Endodermal cell (in vitro differentiated cells): ENCODE measurements around the gene SIGMAR1. TPM values are rescaled to one million over a fixed set of nuclear protein-coding genes. Genes with fewer than 3 reads are reported as not detected.

Experiments used
- DNase-seq: peaks from one replicate; pipeline ENCODE4 v3.0.0-alpha.2; 2017
- H3K27ac ChIP-seq: 2 replicates; pipeline ENCODE4 v1.5.1; 2013; ENCODE audit warnings: mild to moderate bottlenecking, low read depth, low read length, moderate library complexity
- H3K27me3 ChIP-seq: 2 replicates; pipeline ENCODE4 v1.6.1; 2013; ENCODE audit warnings: mild to moderate bottlenecking, low read length, moderate library complexity; ENCODE audit not compliant: insufficient read depth, control insufficient read depth, poor library complexity, severe bottlenecking
- H3K36me3 ChIP-seq: 2 replicates; pipeline ENCODE4 v1.7.0; 2013; ENCODE audit warnings: mild to moderate bottlenecking, low read length, moderate library complexity; ENCODE audit not compliant: control insufficient read depth, insufficient read depth
- H3K4me1 ChIP-seq: one replicate; pipeline ENCODE4 v1.7.0; 2013; ENCODE audit warnings: low read length; ENCODE audit not compliant: control insufficient read depth, insufficient read depth
- H3K4me3 ChIP-seq: 2 replicates; pipeline ENCODE4 v1.5.1; 2013; ENCODE audit warnings: mild to moderate bottlenecking, low read length, moderate library complexity
- H3K9ac ChIP-seq: 2 replicates; pipeline ENCODE4 v1.6.1; 2013; ENCODE audit warnings: mild to moderate bottlenecking, low read length, moderate library complexity; ENCODE audit not compliant: poor library complexity, severe bottlenecking; ENCODE audit errors: extremely low read depth
- H3K9me3 ChIP-seq: 2 replicates; pipeline ENCODE4 v1.6.1; 2013; ENCODE audit warnings: mild to moderate bottlenecking, low read length, moderate library complexity; ENCODE audit not compliant: control insufficient read depth
- H3K27ac Mint-ChIP-seq: 2 replicates; pipeline ENCODE4 v1.8.0; 2020; ENCODE audit warnings: mixed read lengths
- H3K27me3 Mint-ChIP-seq: 2 replicates; pipeline ENCODE4 v1.8.0; 2021; ENCODE audit warnings: mild to moderate bottlenecking, mixed read lengths; ENCODE audit not compliant: insufficient read depth
- H3K36me3 Mint-ChIP-seq: 2 replicates; pipeline ENCODE4 v1.8.0; 2020; ENCODE audit warnings: low read depth, mixed read lengths
- H3K4me1 Mint-ChIP-seq: 2 replicates; pipeline ENCODE4 v1.8.0; 2020; ENCODE audit warnings: mixed read lengths
- H3K4me3 Mint-ChIP-seq: 2 replicates; pipeline ENCODE4 v1.8.0; 2020; ENCODE audit warnings: mild to moderate bottlenecking, moderate library complexity, mixed read lengths
- H3K9me3 Mint-ChIP-seq: 2 replicates; pipeline ENCODE4 v1.8.0; 2020; ENCODE audit warnings: mild to moderate bottlenecking, mixed read lengths
- WGBS, 2 experiments: methylation state at CpG; one replicate each; pipeline versions ENCODE4 v1.1.5 to v1.1.7; 2013; ENCODE audit warnings: missing lambda C conversion rate in 2 of 2, mixed read lengths in 1 of 2; ENCODE audit not compliant: insufficient coverage in 1 of 2, insufficient read length in 1 of 2; 5-methylcytosine and 5-hydroxymethylcytosine counted together
- total RNA-seq, 2 donors: library from RNA; stranded (reverse); fragmentation: NEBNext Ultra II Directional in 1 of 2; extraction: Animal tissue kit (Norgen Biotek cat#: 25700) in 1 of 2; gene quantifications; 2 replicates in 1 of 2; 3 replicates in 1 of 2; pipeline ENCODE4 v1.2.1, GENCODE V29; 2021
- TF ChIP-seq, protein P1 (sequence below): fragments of 200-600 bp; sonication (generic); conservative IDR thresholded peaks from 2 replicates; pipeline ENCODE4 v1.5.0; 2021; ENCODE audit warnings: antibody characterized with exemption, mild to moderate bottlenecking

Gene SIGMAR1
- total RNA-seq, 2 donors from 2014 or later = 49.1 to 49.4 TPM

DNA sequence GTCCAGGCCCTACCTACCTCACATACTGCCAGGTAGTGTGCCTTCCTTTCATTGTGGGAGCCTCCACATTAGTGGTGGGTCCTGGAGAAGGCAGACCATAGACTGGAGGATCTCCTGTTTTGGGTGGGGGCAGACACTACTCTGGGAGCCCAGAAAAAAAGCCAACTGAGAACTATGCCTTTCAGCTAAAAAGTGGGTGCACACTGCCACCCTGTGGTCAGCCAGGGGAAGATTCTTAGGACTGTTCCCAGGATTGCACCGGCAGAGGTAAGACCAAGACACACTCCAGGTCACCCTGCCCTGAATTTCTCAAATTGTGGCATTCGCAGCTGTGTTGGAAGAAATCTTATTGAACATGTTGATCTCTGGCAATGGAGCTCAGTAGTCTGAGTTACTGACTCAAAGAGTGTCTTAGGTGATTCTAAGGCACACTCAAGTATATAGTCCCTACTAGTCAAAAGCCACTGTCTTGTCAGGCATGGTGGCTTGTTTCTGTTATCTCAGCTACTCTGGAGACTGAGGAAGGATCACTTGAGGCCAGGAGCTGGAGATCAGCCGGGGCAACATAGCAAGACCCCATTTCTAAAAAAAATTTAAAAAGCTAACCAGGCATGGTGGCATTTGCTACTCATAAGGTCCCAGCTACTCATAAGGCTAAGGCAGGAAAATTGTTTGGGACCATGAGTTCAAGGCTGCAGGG lies 3.6 kb downstream of the SIGMAR1 start:
- no peaks in the 10 kb centered on the region for H3K9me3 ChIP-seq
- H3K4me3 Mint-ChIP-seq = no peak overlapping the region
- H3K9ac ChIP-seq = no peak overlapping the region
- H3K4me3 ChIP-seq = no peak overlapping the region
- H3K27ac Mint-ChIP-seq = no peak overlapping the region
- H3K4me1 Mint-ChIP-seq = peaks cover 28% of the 10 kb centered on the region
- H3K9me3 Mint-ChIP-seq = no peaks in the 10 kb centered on the region
- peaks cover 11% of the 10 kb centered on the region for H3K36me3 Mint-ChIP-seq
- no peaks in the 10 kb centered on the region for H3K36me3 ChIP-seq
- H3K27me3 Mint-ChIP-seq = peaks cover 50% of the 10 kb centered on the region
- peak; percentile 90 for DNase-seq
- WGBS, 2 experiments = 22 to 56% methylated on average over 1 to 3 of the region's 3 CpGs
- no peak overlapping the region for H3K27ac ChIP-seq
- no peaks in the 10 kb centered on the region for H3K4me1 ChIP-seq
- peaks cover 34% of the 10 kb centered on the region for H3K27me3 ChIP-seq
- TF ChIP-seq, protein P1, sequence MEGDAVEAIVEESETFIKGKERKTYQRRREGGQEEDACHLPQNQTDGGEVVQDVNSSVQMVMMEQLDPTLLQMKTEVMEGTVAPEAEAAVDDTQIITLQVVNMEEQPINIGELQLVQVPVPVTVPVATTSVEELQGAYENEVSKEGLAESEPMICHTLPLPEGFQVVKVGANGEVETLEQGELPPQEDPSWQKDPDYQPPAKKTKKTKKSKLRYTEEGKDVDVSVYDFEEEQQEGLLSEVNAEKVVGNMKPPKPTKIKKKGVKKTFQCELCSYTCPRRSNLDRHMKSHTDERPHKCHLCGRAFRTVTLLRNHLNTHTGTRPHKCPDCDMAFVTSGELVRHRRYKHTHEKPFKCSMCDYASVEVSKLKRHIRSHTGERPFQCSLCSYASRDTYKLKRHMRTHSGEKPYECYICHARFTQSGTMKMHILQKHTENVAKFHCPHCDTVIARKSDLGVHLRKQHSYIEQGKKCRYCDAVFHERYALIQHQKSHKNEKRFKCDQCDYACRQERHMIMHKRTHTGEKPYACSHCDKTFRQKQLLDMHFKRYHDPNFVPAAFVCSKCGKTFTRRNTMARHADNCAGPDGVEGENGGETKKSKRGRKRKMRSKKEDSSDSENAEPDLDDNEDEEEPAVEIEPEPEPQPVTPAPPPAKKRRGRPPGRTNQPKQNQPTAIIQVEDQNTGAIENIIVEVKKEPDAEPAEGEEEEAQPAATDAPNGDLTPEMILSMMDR = peak; percentile 96

GRCh38 chr9:34633166-34633565 lies 4.4 kb downstream of the SIGMAR1 start:
- Mint-ChIP-seq H3K27me3 (peaks cover 57% of the 10 kb centered on the region), H3K27ac (no peak overlapping the region), H3K4me3 (no peak overlapping the region), H3K4me1 (peaks cover 24% of the 10 kb centered on the region), H3K36me3 (peaks cover 11% of the 10 kb centered on the region), H3K9me3 (no peaks in the 10 kb centered on the region)
- WGBS, 2 experiments = 75% methylated on average over 2 to 5 of the region's 5 CpGs
- H3K36me3 ChIP-seq = no peaks in the 10 kb centered on the region
- no peak overlapping the region for H3K9ac ChIP-seq
- H3K9me3 ChIP-seq = no peaks in the 10 kb centered on the region
- no peak overlapping the region for H3K27ac ChIP-seq
- TF ChIP-seq, protein P1 = no peak
- no peak for DNase-seq
- no peaks in the 10 kb centered on the region for H3K4me1 ChIP-seq
- H3K27me3 ChIP-seq = peaks cover 43% of the 10 kb centered on the region
- no peak overlapping the region for H3K4me3 ChIP-seq

DNA sequence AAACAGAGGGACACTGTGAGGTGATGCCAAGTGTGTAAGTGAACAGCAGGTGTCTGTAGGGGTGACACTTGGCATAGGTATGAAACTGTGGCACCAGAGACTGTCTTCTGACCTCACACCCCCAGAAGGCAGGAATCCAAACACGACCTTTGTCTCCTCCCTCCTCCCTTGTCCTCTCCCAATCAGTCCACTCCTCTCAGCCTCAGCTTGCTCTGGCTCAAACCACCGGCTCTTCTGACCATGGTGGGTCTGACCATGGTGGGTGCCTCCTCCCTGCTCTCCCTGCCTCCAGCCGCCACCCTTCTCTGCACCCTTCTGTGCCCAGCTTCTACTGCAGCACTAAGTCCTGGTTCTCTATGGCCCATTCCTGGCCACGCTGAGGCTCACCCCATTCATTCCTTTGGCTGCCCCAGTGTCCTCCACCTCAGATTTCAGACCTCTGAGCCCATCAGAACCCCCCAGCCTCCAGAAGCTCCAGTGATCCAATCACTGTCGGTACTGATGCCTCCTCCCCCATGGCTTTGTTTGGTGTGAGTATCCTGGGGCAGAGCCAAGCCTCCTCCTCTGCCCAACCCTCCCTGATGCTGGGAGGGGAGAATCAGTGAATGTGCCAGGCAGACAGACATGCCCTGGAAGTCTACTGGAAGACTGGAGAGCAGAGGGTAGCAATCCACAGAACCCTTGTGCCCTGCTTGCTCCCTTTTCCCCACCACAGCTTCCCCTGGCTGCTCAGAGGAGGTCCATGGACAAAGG lies 7.0 kb downstream of the SIGMAR1 start:
- no peaks in the 10 kb centered on the region for H3K36me3 ChIP-seq
- peaks cover 69% of the 10 kb centered on the region for H3K27me3 ChIP-seq
- TF ChIP-seq, protein P1 = no peak
- H3K9ac ChIP-seq = no peak overlapping the region
- peaks cover 19% of the 10 kb centered on the region for H3K4me1 Mint-ChIP-seq
- H3K27ac ChIP-seq = no peak overlapping the region
- H3K27ac Mint-ChIP-seq = no peak overlapping the region
- no peak overlapping the region for H3K4me3 Mint-ChIP-seq
- 55 to 72% methylated on average over 3 to 5 of the region's 5 CpGs for WGBS, 2 experiments
- no peaks in the 10 kb centered on the region for H3K9me3 Mint-ChIP-seq
- H3K9me3 ChIP-seq = no peaks in the 10 kb centered on the region
- no peak for DNase-seq
- peaks cover 9% of the 10 kb centered on the region for H3K36me3 Mint-ChIP-seq
- H3K27me3 Mint-ChIP-seq = peaks cover 73% of the 10 kb centered on the region
- no peaks in the 10 kb centered on the region for H3K4me1 ChIP-seq
- no peak overlapping the region for H3K4me3 ChIP-seq
